ENCODE results near the gene FAM162B.

FAM162B gene

GRCh38 chr6:116764961-116765841 is at the start of gene FAM162B:
Gene FAM162B (minus strand): TSS chr6:116765719. CDS start chr6:116765576, 143 bp downstream.
- H3K4me3 ChIP-seq (ENCODE audit: low read length): peak within 1 kb of the TSS; percentile 50
- peak; percentile 5 for DNase-seq (ENCODE audit: low read depth)
- TF ChIP-seq CTCF (conservative IDR thresholded peaks at IDR 0.05; ENCODE audit: low read length): no peak

- no peak for TF ChIP-seq CTCF (conservative IDR thresholded peaks at IDR 0.05; ENCODE audit: low read length)
- no peak overlapping the region for H3K4me3 ChIP-seq (ENCODE audit: low read length)
- DNase-seq (ENCODE audit: low read depth): no peak
Measured at GRCh38 chr6:116812051-116812650, 46.6 kb upstream of the FAM162B start.

GRCh38 chr6:116801971-116802370 is 36.5 kb upstream of the FAM162B start:
- no peak for DNase-seq (ENCODE audit: low read depth)
- H3K4me3 ChIP-seq (ENCODE audit: low read length): no peak overlapping the region
- TF ChIP-seq CTCF (conservative IDR thresholded peaks at IDR 0.05; ENCODE audit: low read length): no peak

GRCh38 chr6:116799945-116800344 is 34.4 kb upstream of the FAM162B start:
- no peak for TF ChIP-seq CTCF (conservative IDR thresholded peaks at IDR 0.05; ENCODE audit: low read length)

GRCh38 chr6:116797585-116797984 is 32.1 kb upstream of the FAM162B start:
- DNase-seq (ENCODE audit: low read depth): no peak
- TF ChIP-seq CTCF (conservative IDR thresholded peaks at IDR 0.05; ENCODE audit: low read length): no peak
- no peak overlapping the region for H3K4me3 ChIP-seq (ENCODE audit: low read length)

More at GRCh38 chr6:116799945-116800344, 34.4 kb upstream of the FAM162B start:
- no peak for DNase-seq (ENCODE audit: low read depth)
- H3K4me3 ChIP-seq (ENCODE audit: low read length): no peak overlapping the region

- no peak for DNase-seq (ENCODE audit: low read depth)
- no peak for TF ChIP-seq CTCF (conservative IDR thresholded peaks at IDR 0.05; ENCODE audit: low read length)
- H3K4me3 ChIP-seq (ENCODE audit: low read length): no peak overlapping the region
Measured at GRCh38 chr6:116793224-116793623, 27.7 kb upstream of the FAM162B start.

GRCh38 chr6:116783852-116784251 is 18.3 kb upstream of the FAM162B start:
- no peak overlapping the region for H3K4me3 ChIP-seq (ENCODE audit: low read length)
- DNase-seq (ENCODE audit: low read depth): no peak
- no peak for TF ChIP-seq CTCF (conservative IDR thresholded peaks at IDR 0.05; ENCODE audit: low read length)

All from AG10803 (cell line).